Measurements from ENCODE around the gene SLC8A3.

DNA sequence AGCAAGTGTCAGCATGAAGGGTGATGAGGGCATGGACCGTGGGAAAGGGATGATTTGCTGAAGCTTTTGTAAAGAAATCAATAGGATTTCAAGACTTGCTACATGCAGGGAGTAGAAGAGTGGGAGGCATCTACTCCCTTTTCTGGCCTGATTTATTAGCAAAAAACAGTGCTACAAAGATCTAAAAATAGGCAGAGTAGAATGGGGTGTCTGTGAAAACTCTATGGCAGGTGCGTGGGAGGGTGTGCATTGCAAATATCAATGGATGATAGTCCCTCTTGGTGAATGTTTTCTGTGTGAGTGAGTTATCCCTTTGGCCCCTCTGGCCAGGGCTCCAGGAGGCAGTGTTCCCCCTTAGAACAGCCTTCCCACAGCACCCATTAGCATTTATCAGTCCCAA lies 170.5 kb downstream of the SLC8A3 start:
- TF ChIP-seq, protein P1, sequence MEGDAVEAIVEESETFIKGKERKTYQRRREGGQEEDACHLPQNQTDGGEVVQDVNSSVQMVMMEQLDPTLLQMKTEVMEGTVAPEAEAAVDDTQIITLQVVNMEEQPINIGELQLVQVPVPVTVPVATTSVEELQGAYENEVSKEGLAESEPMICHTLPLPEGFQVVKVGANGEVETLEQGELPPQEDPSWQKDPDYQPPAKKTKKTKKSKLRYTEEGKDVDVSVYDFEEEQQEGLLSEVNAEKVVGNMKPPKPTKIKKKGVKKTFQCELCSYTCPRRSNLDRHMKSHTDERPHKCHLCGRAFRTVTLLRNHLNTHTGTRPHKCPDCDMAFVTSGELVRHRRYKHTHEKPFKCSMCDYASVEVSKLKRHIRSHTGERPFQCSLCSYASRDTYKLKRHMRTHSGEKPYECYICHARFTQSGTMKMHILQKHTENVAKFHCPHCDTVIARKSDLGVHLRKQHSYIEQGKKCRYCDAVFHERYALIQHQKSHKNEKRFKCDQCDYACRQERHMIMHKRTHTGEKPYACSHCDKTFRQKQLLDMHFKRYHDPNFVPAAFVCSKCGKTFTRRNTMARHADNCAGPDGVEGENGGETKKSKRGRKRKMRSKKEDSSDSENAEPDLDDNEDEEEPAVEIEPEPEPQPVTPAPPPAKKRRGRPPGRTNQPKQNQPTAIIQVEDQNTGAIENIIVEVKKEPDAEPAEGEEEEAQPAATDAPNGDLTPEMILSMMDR (IDR thresholded peaks at IDR 0.05) = no peak
- TF ChIP-seq POLR2A (IDR thresholded peaks at IDR 0.05) = no peak

All from uterus (tissue), 2 donors.